Stimulated activated CD4-positive, alpha-beta T cell treated with anti-CD3 and anti-CD28 coated beads, Interleukin-4, amount 100 ng/mL, for 24 hours (primary cell): ENCODE measurements around the gene AMOTL1.

Experiments
- DNase-seq: peaks from one replicate; pipeline ENCODE4 v3.0.0-alpha.2; 2020

Gene AMOTL1

GRCh38 chr11:94858012-94858705, 90.0 kb downstream of the AMOTL1 start:
- no peak for DNase-seq

- DNase-seq = no peak
Observed at GRCh38 chr11:94860333-94860732, 92.2 kb downstream of the AMOTL1 start.

- no peak for DNase-seq
Observed at GRCh38 chr11:94861306-94861845, 93.2 kb downstream of the AMOTL1 start.

- DNase-seq = no peak
Observed at GRCh38 chr11:94862926-94863880, 95.0 kb downstream of the AMOTL1 start.

GRCh38 chr11:94864506-94865045, 96.4 kb downstream of the AMOTL1 start:
- no peak for DNase-seq

GRCh38 chr11:94866231-94866822, 98.2 kb downstream of the AMOTL1 start:
- no peak for DNase-seq

- DNase-seq = no peak
Observed at GRCh38 chr11:94866936-94867795, 99.0 kb downstream of the AMOTL1 start.

- no peak for DNase-seq
Observed at GRCh38 chr11:94868468-94868867, 100.3 kb downstream of the AMOTL1 start.

GRCh38 chr11:94869186-94869585, 101.0 kb downstream of the AMOTL1 start:
- no peak for DNase-seq

GRCh38 chr11:94870422-94870821, 102.3 kb downstream of the AMOTL1 start:
- no peak for DNase-seq

- DNase-seq = no peak
Observed at GRCh38 chr11:94871491-94872185, 103.5 kb downstream of the AMOTL1 start.

- no peak for DNase-seq
Observed at GRCh38 chr11:94873916-94874540, 105.9 kb downstream of the AMOTL1 start.

- DNase-seq = no peak
Observed at GRCh38 chr11:94876222-94876621, 108.1 kb downstream of the AMOTL1 start.

- peak; percentile 70 for DNase-seq
Observed at GRCh38 chr11:94876645-94877442, 108.7 kb downstream of the AMOTL1 start.

GRCh38 chr11:94877443-94878200, 109.5 kb downstream of the AMOTL1 start:
- no peak for DNase-seq

GRCh38 chr11:94879006-94879405, 110.8 kb downstream of the AMOTL1 start:
- no peak for DNase-seq

- no peak for DNase-seq
Observed at GRCh38 chr11:94880216-94880615, 112.1 kb downstream of the AMOTL1 start.

GRCh38 chr11:94882931-94883330, 114.8 kb downstream of the AMOTL1 start:
- no peak for DNase-seq

GRCh38 chr11:94883878-94884277, 115.7 kb downstream of the AMOTL1 start:
- no peak for DNase-seq
